Natural killer cell (primary cell): Measurements from ENCODE around the gene EXOC4. TPM values are rescaled to one million over a fixed set of nuclear protein-coding genes. Genes with fewer than 3 reads are reported as not detected.

Experiments used
- ATAC-seq, 3 donors: fragments of 150-1000 bp in 2 of 3; fragments of 200-7000 bp in 1 of 3; cut with Tn5 transposase; 1 replicate in 1 of 3; 2 replicates in 2 of 3; pipeline ENCODE4 v1.10.0; 2021; ENCODE audit warnings: mild to moderate bottlenecking in 2 of 3, moderate library complexity in 2 of 3
- DNase-seq, 2 donors: peaks; one replicate each; pipeline versions ENCODE4 v3.0.0 to v3.0.0-alpha.2; 2013 to 2021; ENCODE audit warnings: mixed read lengths in 1 of 2
- H3K27ac ChIP-seq: one replicate; pipeline ENCODE4 v1.5.1; 2013; ENCODE audit warnings: mild to moderate bottlenecking, low read length
- H3K27me3 ChIP-seq: one replicate; pipeline ENCODE4 v1.6.1; 2013; ENCODE audit warnings: low read length; ENCODE audit not compliant: control insufficient read depth, insufficient read depth
- H3K36me3 ChIP-seq: one replicate; pipeline ENCODE4 v1.6.1; 2013; ENCODE audit warnings: low read length; ENCODE audit not compliant: control insufficient read depth, insufficient read depth
- H3K4me1 ChIP-seq: one replicate; pipeline ENCODE4 v1.6.1; 2013; ENCODE audit warnings: low read length; ENCODE audit not compliant: control insufficient read depth, insufficient read depth
- H3K4me3 ChIP-seq: one replicate; pipeline ENCODE4 v1.5.1; 2013; ENCODE audit warnings: low read length
- H3K9me3 ChIP-seq: one replicate; pipeline ENCODE4 v1.6.1; 2013; ENCODE audit warnings: low read length; ENCODE audit not compliant: control insufficient read depth, insufficient read depth
- H3K27ac Mint-ChIP-seq, 2 donors: one replicate each; pipeline ENCODE4 v1.8.0; 2022; ENCODE audit warnings: mild to moderate bottlenecking in 2 of 2, mixed read lengths in 2 of 2, moderate library complexity in 1 of 2
- H3K27me3 Mint-ChIP-seq, 2 donors: one replicate each; pipeline ENCODE4 v1.8.0; 2022; ENCODE audit warnings: low read depth in 2 of 2, mixed read lengths in 2 of 2
- H3K36me3 Mint-ChIP-seq: one replicate; pipeline ENCODE4 v1.8.0; 2022; ENCODE audit warnings: mixed read lengths
- H3K4me1 Mint-ChIP-seq, 2 donors: one replicate each; pipeline ENCODE4 v1.8.0; 2022; ENCODE audit warnings: mixed read lengths in 2 of 2
- H3K4me3 Mint-ChIP-seq: one replicate; pipeline ENCODE4 v1.8.0; 2022; ENCODE audit warnings: mild to moderate bottlenecking, moderate library complexity, mixed read lengths
- H3K9me3 Mint-ChIP-seq, 2 donors: one replicate each; pipeline ENCODE4 v1.8.0; 2022; ENCODE audit warnings: mixed read lengths in 2 of 2
- WGBS: methylation state at CpG from one replicate; pipeline ENCODE4 v1.1.7; 2013; ENCODE audit warnings: missing lambda C conversion rate; ENCODE audit not compliant: insufficient coverage; 5-methylcytosine and 5-hydroxymethylcytosine counted together
- intact Hi-C: fragments of 100-400 bp; cut with micrococcal nuclease; formaldehyde crosslinking; loops from one replicate; pipeline ENCODE4 v1.14.2; 2022
- total RNA-seq, 4 donors: library from RNA; stranded (reverse); fragments of 120-200 nt in 1 of 4; gene quantifications; one replicate each; pipeline versions ENCODE4 v1.2.3 to v1.2.4, GENCODE V29; 2013 to 2022
- TF ChIP-seq, protein P1 (sequence below): fragments of 200-600 bp; IDR thresholded peaks from one replicate; pipeline ENCODE4 v1.8.0; 2022; ENCODE audit warnings: antibody characterized with exemption

EXOC4 gene
- total RNA-seq, 3 donors from 2014 or later (not counting 1 experiment from before 2014, with no cell fraction given): 105 to 148 (median 123) TPM

DNA sequence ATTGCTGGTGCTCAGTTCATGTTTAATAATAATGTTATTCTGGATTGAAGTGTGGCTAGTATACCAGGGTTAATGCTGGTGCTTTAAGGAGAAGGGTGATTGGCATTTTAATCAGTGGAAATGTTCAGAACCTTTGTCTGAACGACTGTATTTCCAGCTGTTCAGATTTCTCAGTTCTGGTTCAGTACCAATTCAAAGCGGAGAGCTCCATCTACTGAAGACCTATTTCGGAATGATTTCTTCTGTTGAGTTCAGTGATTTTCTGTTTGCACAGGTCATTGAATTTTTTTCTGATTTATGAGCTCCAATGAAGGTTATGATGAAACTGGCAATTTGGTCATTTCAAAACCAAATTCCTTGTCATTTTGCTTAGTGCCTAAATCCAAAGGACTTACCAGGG is 160.1 kb downstream of the EXOC4 start:
- H3K4me3 Mint-ChIP-seq: no peak overlapping the region

DNA sequence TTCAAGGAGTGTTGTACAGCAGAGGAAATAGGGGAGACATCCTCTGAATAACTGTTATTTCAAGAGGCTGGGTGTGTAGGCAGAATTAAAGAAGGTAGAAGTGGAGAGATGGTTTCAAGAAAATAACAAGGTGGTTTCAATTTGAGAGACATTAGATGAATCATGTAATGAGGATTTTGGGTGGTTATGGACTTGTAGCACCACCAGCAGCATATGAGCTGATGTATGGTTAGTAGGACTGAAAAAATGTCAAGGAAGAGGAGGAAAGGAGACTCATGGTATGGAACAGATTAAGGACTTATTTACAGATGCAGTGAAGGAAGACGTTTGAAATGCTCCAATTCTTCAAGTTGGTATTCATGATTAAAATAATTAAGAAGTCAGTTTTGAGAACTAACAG is 166.2 kb downstream of the EXOC4 start:
- intact Hi-C loops: no loop called here
- Mint-ChIP-seq H3K9me3 (no peaks in the 10 kb centered on the region), H3K36me3 (no peaks in the 10 kb centered on the region), H3K27ac (no peak overlapping the region), H3K4me1 (peaks cover 26 to 34% of the 10 kb centered on the region in 2 donors), H3K4me3 (no peak overlapping the region), H3K27me3 (no peaks in the 10 kb centered on the region)
- H3K27me3 ChIP-seq: no peaks in the 10 kb centered on the region
- H3K27ac ChIP-seq: no peak overlapping the region
- no peaks in the 10 kb centered on the region for H3K36me3 ChIP-seq
- peaks cover 3% of the 10 kb centered on the region for H3K9me3 ChIP-seq
- DNase-seq: no peak
- TF ChIP-seq, protein P1, sequence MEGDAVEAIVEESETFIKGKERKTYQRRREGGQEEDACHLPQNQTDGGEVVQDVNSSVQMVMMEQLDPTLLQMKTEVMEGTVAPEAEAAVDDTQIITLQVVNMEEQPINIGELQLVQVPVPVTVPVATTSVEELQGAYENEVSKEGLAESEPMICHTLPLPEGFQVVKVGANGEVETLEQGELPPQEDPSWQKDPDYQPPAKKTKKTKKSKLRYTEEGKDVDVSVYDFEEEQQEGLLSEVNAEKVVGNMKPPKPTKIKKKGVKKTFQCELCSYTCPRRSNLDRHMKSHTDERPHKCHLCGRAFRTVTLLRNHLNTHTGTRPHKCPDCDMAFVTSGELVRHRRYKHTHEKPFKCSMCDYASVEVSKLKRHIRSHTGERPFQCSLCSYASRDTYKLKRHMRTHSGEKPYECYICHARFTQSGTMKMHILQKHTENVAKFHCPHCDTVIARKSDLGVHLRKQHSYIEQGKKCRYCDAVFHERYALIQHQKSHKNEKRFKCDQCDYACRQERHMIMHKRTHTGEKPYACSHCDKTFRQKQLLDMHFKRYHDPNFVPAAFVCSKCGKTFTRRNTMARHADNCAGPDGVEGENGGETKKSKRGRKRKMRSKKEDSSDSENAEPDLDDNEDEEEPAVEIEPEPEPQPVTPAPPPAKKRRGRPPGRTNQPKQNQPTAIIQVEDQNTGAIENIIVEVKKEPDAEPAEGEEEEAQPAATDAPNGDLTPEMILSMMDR: no peak
- WGBS: 93% methylated on average over 1 of the region's 1 CpG
- ATAC-seq: no peak
- H3K4me3 ChIP-seq: no peak overlapping the region
- H3K4me1 ChIP-seq: no peaks in the 10 kb centered on the region

More for the DNA sequence above, 160.1 kb downstream of the EXOC4 start:
- H3K36me3 ChIP-seq: no peaks in the 10 kb centered on the region
- no peak overlapping the region for H3K27ac ChIP-seq
- TF ChIP-seq, protein P1: no peak
- H3K9me3 ChIP-seq: no peaks in the 10 kb centered on the region
- H3K4me1 ChIP-seq: no peaks in the 10 kb centered on the region
- WGBS: 95% methylated on average over 3 of the region's 3 CpGs
- Mint-ChIP-seq H3K4me1 (peaks cover 14 to 43% of the 10 kb centered on the region in 2 donors), H3K27me3 (no peaks in the 10 kb centered on the region), H3K9me3 (peaks cover 0 to 4% of the 10 kb centered on the region in 2 donors), H3K27ac (no peak overlapping the region), H3K36me3 (no peaks in the 10 kb centered on the region)
- DNase-seq (no peak), ATAC-seq (no peak)
- intact Hi-C loops: no loop called here
- H3K27me3 ChIP-seq: no peaks in the 10 kb centered on the region
- H3K4me3 ChIP-seq: no peak overlapping the region

DNA sequence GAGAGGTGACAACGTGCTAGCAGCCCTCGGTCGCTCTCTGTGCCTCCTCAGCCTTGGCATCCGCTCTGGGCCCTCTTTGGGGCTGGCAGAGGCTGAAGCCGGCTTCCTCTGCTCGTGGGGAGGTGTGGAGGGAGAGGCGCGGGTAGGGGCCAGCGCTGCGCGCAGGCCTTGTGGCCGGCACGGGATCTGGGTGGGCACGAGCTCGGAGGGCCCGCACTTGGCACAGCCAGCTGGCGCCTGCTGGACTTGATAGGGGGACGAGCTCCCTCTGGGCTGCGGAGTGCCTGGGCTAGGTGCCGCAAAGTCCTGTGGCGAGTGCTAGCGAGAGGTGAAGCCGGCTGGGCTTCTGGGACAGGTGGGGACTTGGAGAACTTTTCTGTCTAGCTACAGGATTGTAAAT is 170.7 kb downstream of the EXOC4 start:
- intact Hi-C loops: no loop called here

More for the DNA sequence above, 170.7 kb downstream of the EXOC4 start:
- no peak overlapping the region for H3K27ac Mint-ChIP-seq
- no peaks in the 10 kb centered on the region for H3K27me3 ChIP-seq
- no peak overlapping the region for H3K27ac ChIP-seq
- no peaks in the 10 kb centered on the region for H3K36me3 ChIP-seq
- peaks cover 0 to 2% of the 10 kb centered on the region in 2 donors for H3K9me3 Mint-ChIP-seq
- H3K9me3 ChIP-seq: peaks cover 3% of the 10 kb centered on the region
- TF ChIP-seq, protein P1: no peak
- no peak overlapping the region for H3K4me3 ChIP-seq
- H3K4me1 Mint-ChIP-seq: peaks cover 18 to 34% of the 10 kb centered on the region in 2 donors
- no peak overlapping the region for H3K4me3 Mint-ChIP-seq
- no peaks in the 10 kb centered on the region for H3K4me1 ChIP-seq
- WGBS: 98% methylated on average over 23 of the region's 23 CpGs
- no peaks in the 10 kb centered on the region for H3K27me3 Mint-ChIP-seq
- ATAC-seq: no peak
- no peak for DNase-seq
- no peaks in the 10 kb centered on the region for H3K36me3 Mint-ChIP-seq
